Amniotic stem cell (primary cell): Measurements from ENCODE around the gene MTG2.
"Not testable (repeated sequence)": the region's sequence is repeated elsewhere in the genome, so short reads cannot be mapped to it uniquely, and the experiment has no call there.

Experiments
- DNase-seq: peaks from one replicate; lab custom pipeline; 2025; lab: John Stamatoyannopoulos, UW

Gene MTG2

GRCh38 chr20:62145688-62146018 is 37.2 kb upstream of the MTG2 start:
- no peak for DNase-seq

- DNase-seq = no peak
Observed at GRCh38 chr20:62146019-62146755, 36.6 kb upstream of the MTG2 start.

GRCh38 chr20:62147125-62147524 is 35.7 kb upstream of the MTG2 start:
- DNase-seq = no peak

- no peak for DNase-seq
Observed at GRCh38 chr20:62147528-62147927, 35.3 kb upstream of the MTG2 start.

GRCh38 chr20:62148383-62148782 is 34.4 kb upstream of the MTG2 start:
- DNase-seq = not testable (repeated sequence)

GRCh38 chr20:62148908-62149314 is 33.9 kb upstream of the MTG2 start:
- DNase-seq = no peak

GRCh38 chr20:62149532-62150309 is 33.1 kb upstream of the MTG2 start:
- DNase-seq = no peak

- no peak for DNase-seq
Observed at GRCh38 chr20:62150310-62150575, 32.6 kb upstream of the MTG2 start.

GRCh38 chr20:62151225-62151624 is 31.6 kb upstream of the MTG2 start:
- DNase-seq = no peak

- DNase-seq = no peak
Observed at GRCh38 chr20:62151835-62152364, 30.9 kb upstream of the MTG2 start.

- DNase-seq = no peak
Observed at GRCh38 chr20:62155428-62156253, 27.2 kb upstream of the MTG2 start.

GRCh38 chr20:62156254-62156556 is 26.6 kb upstream of the MTG2 start:
- DNase-seq = no peak

GRCh38 chr20:62156592-62157386 is 26.0 kb upstream of the MTG2 start:
- DNase-seq = no peak

- no peak for DNase-seq
Observed at GRCh38 chr20:62157387-62158087, 25.3 kb upstream of the MTG2 start.

- no peak for DNase-seq
Observed at GRCh38 chr20:62158088-62158400, 24.8 kb upstream of the MTG2 start.

GRCh38 chr20:62158541-62158940 is 24.3 kb upstream of the MTG2 start:
- no peak for DNase-seq

- DNase-seq = no peak
Observed at GRCh38 chr20:62159052-62159451, 23.8 kb upstream of the MTG2 start.

- no peak for DNase-seq
Observed at GRCh38 chr20:62159839-62160238, 23.0 kb upstream of the MTG2 start.

- no peak for DNase-seq
Observed at GRCh38 chr20:62160253-62160652, 22.6 kb upstream of the MTG2 start.

GRCh38 chr20:62160876-62161275 is 22.0 kb upstream of the MTG2 start:
- no peak for DNase-seq

GRCh38 chr20:62161347-62161746 is 21.5 kb upstream of the MTG2 start:
- no peak for DNase-seq
